Esophagus squamous epithelium (tissue), 4 donors: ENCODE results near the gene ADIRF.

Source experiments
- CTCF ChIP-seq, 6 experiments: fragments of 450-650 bp in 4 of 6; fragments of 200-600 bp in 2 of 6; sonication (generic) in 2 of 6; IDR thresholded peaks; one replicate each; pipeline ENCODE4 v1.5.1; 2016 to 2019; ENCODE audit warnings: antibody characterized with exemption in 6 of 6, mild to moderate bottlenecking in 4 of 6, moderate library complexity in 4 of 6
- POLR2A ChIP-seq, 4 donors: fragments of 450-650 bp; IDR thresholded peaks; one replicate each; pipeline ENCODE4 v1.6.1; 2017; ENCODE audit warnings: antibody characterized with exemption in 4 of 4, mild to moderate bottlenecking in 4 of 4, moderate library complexity in 3 of 4

- no peak for TF ChIP-seq CTCF (IDR thresholded peaks at IDR 0.05)
- no peak for TF ChIP-seq POLR2A (IDR thresholded peaks at IDR 0.05)
Measured at GRCh38 chr10:86936661-86937501, 31.4 kb upstream of the ADIRF start.
